ENCODE data around the gene TLE5.

- TF ChIP-seq POLR2A (IDR thresholded peaks at IDR 0.05), result peak in 1 of 3 donors; percentile 50
- TF ChIP-seq CTCF (IDR thresholded peaks at IDR 0.05), result peak in 4 of 7 experiments; percentile 37 to 60 (median 48)
Observed at GRCh38 chr19:3057275-3057714, 5.0 kb downstream of the TLE5 start.
